CD4-positive, alpha-beta memory T cell (primary cell): Measurements from ENCODE around the gene COA5. TPM values are rescaled to one million over a fixed set of nuclear protein-coding genes. Genes with fewer than 3 reads are reported as not detected.

ENCODE experiments used
- CTCF ChIA-PET: fragments of 350-600 bp; sonication (Branson Sonifier 250); formaldehyde crosslinking; loops from one replicate; lab custom pipeline; 2021; ENCODE audit warnings: inconsistent platforms; ENCODE audit not compliant: partially characterized antibody; lab: Charles Lee
- POLR2A ChIA-PET: fragments of 350-600 bp; sonication (Branson Sonifier 250); formaldehyde crosslinking; loops from one replicate; lab custom pipeline; 2021; ENCODE audit not compliant: partially characterized antibody; lab: Charles Lee
- DNase-seq, 5 donors: peaks; one replicate each; pipeline versions ENCODE4 v3.0.0 to v3.0.0-alpha.2; 2020 to 2022; ENCODE audit warnings: mixed read lengths in 1 of 5
- H3K27ac ChIP-seq: one replicate; pipeline ENCODE4 v1.7.0; 2013; ENCODE audit warnings: low read depth, low read length
- H3K27me3 ChIP-seq: 2 replicates; pipeline ENCODE4 v1.7.0; 2013; ENCODE audit warnings: mild to moderate bottlenecking, low read length, moderate library complexity; ENCODE audit not compliant: insufficient read depth
- H3K36me3 ChIP-seq: 2 replicates; pipeline ENCODE4 v1.7.0; 2013; ENCODE audit warnings: mild to moderate bottlenecking, low read length, moderate library complexity; ENCODE audit not compliant: insufficient read depth
- H3K4me1 ChIP-seq: 2 replicates; pipeline ENCODE4 v1.7.0; 2013; ENCODE audit warnings: mild to moderate bottlenecking, low read length, moderate library complexity; ENCODE audit not compliant: insufficient read depth
- H3K4me3 ChIP-seq, 2 donors: one replicate each; pipeline ENCODE4 v1.7.0; 2013; ENCODE audit warnings: low read length in 2 of 2, mild to moderate bottlenecking in 1 of 2
- H3K9me3 ChIP-seq, 2 donors: one replicate each; pipeline ENCODE4 v1.7.0; 2013; ENCODE audit warnings: low read length in 2 of 2, control low read depth in 1 of 2; ENCODE audit not compliant: control insufficient read depth in 1 of 2
- H3K27ac Mint-ChIP-seq, 7 donors: one replicate each; pipeline ENCODE4 v1.8.0; 2020 to 2021; ENCODE audit warnings: mixed read lengths in 7 of 7, mild to moderate bottlenecking in 6 of 7, inconsistent platforms in 3 of 7, moderate library complexity in 3 of 7
- H3K27me3 Mint-ChIP-seq, 2 donors: one replicate each; pipeline ENCODE4 v1.8.0; 2020 to 2021; ENCODE audit warnings: mixed read lengths in 2 of 2
- H3K36me3 Mint-ChIP-seq, 2 donors: one replicate each; pipeline ENCODE4 v1.8.0; 2020 to 2021; ENCODE audit warnings: mixed read lengths in 2 of 2, inconsistent platforms in 1 of 2, mild to moderate bottlenecking in 1 of 2
- H3K4me1 Mint-ChIP-seq, 4 donors: one replicate each; pipeline ENCODE4 v1.8.0; 2020 to 2021; ENCODE audit warnings: mixed read lengths in 4 of 4, mild to moderate bottlenecking in 1 of 4
- H3K4me3 Mint-ChIP-seq, 8 donors: one replicate each; pipeline ENCODE4 v1.8.0; 2020 to 2021; ENCODE audit warnings: mixed read lengths in 8 of 8, mild to moderate bottlenecking in 7 of 8, moderate library complexity in 6 of 8, inconsistent platforms in 3 of 8
- H3K9me3 Mint-ChIP-seq, 8 donors: one replicate each; pipeline ENCODE4 v1.8.0; 2020 to 2021; ENCODE audit warnings: mixed read lengths in 8 of 8, mild to moderate bottlenecking in 5 of 8, inconsistent platforms in 3 of 8, moderate library complexity in 1 of 8
- intact Hi-C: fragments of 100-400 bp; cut with micrococcal nuclease; formaldehyde crosslinking; loops from one replicate; pipeline ENCODE4 v1.15.1; 2023
- polyA plus RNA-seq, 2 donors: library from polyadenylated mRNA; unstranded; fragments of 300-500 nt; fragmentation: Illumina TruSeq; gene quantifications; one replicate each; pipeline ENCODE4 v1.2.3, GENCODE V29; 2021
- total RNA-seq, 2 experiments: library from RNA; stranded (reverse); gene quantifications; one replicate each; pipeline ENCODE4 v1.2.3, GENCODE V29; 2021

COA5 gene
- total and polyA plus RNA-seq, 4 experiments from 2014 or later, result 32.4 to 52.4 (median 46.1) TPM

GRCh38 chr2:98586551-98587140 lies 21.7 kb downstream of the COA5 start:
- no peaks in the 10 kb centered on the region for H3K4me1 ChIP-seq
- no peaks in the 10 kb centered on the region for H3K9me3 ChIP-seq
- Mint-ChIP-seq H3K9me3 (no peaks in the 10 kb centered on the region), H3K4me1 (peaks cover 0 to 3% (median under 1%) of the 10 kb centered on the region in 4 donors), H3K27ac (peak overlapping the region in 5 of 7 donors; percentile 18 to 58 (median 25)), H3K4me3 (no peak overlapping the region), H3K27me3 (no peaks in the 10 kb centered on the region), H3K36me3 (peaks cover 65 to 83% of the 10 kb centered on the region in 2 donors)
- POLR2A ChIA-PET, result no interaction called here
- no peak overlapping the region for H3K4me3 ChIP-seq
- H3K27ac ChIP-seq, result no peak overlapping the region
- intact Hi-C loops, result no loop called here
- H3K27me3 ChIP-seq, result no peaks in the 10 kb centered on the region
- peaks cover 62% of the 10 kb centered on the region for H3K36me3 ChIP-seq
- no peak for DNase-seq
- CTCF ChIA-PET, result no interaction called here

DNA sequence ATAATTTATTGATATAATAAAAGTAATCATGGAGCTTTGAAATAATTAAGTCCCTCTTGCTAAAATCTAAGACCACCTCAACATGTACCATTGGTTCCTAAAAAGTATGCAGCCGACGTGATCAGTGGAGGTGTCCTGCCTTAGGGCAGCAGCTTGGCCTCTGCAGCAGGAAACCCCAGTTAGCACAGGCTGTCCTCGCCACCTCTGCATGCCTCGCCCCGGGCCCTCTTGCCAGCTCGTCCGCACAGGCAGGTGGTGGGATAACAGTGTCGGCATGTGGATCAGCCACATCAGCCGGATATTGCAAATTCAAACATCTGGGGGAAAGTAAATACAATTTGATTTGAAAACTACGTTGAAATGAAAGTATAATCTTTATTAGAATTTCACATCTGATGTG lies 22.9 kb downstream of the COA5 start:
- Mint-ChIP-seq H3K9me3 (no peaks in the 10 kb centered on the region), H3K36me3 (peaks cover 59 to 77% of the 10 kb centered on the region in 2 donors), H3K27ac (peak overlapping the region in 2 of 7 donors; percentile 12 to 72), H3K4me3 (no peak overlapping the region), H3K27me3 (no peaks in the 10 kb centered on the region), H3K4me1 (peaks cover 0 to 3% (median under 1%) of the 10 kb centered on the region in 4 donors)
- intact Hi-C loops, result loop anchor here (1.0 kb wide), 1 partner anchor 8 kb away; no protein-coding TSS in a partner anchor
- Histone ChIP-seq H3K9me3 (no peaks in the 10 kb centered on the region), H3K27ac (no peak overlapping the region), H3K4me1 (no peaks in the 10 kb centered on the region), H3K36me3 (peaks cover 68% of the 10 kb centered on the region), H3K27me3 (no peaks in the 10 kb centered on the region), H3K4me3 (no peak overlapping the region)
- CTCF ChIA-PET, result interaction anchor here (1.1 kb wide), 1 partner anchor 20 kb away, joined by 3 read pairs; no protein-coding TSS in a partner anchor
- POLR2A ChIA-PET, result interaction anchor here (0.6 kb wide), 1 partner anchor 44 kb away, joined by 3 read pairs; no protein-coding TSS in a partner anchor
- DNase-seq, result no peak

- H3K27me3 ChIP-seq, result no peaks in the 10 kb centered on the region
- no peaks in the 10 kb centered on the region for H3K9me3 ChIP-seq
- ChIA-PET POLR2A (no interaction called here), CTCF (interaction anchor here (1.0 kb wide), 1 partner anchor 15 kb away, joined by 3 read pairs; no protein-coding TSS in a partner anchor)
- Mint-ChIP-seq H3K36me3 (peaks cover 55 to 79% of the 10 kb centered on the region in 2 donors), H3K27ac (peak overlapping the region in 1 of 7 donors; percentile 75), H3K4me3 (no peak overlapping the region), H3K4me1 (peaks cover 0 to 3% (median under 1%) of the 10 kb centered on the region in 4 donors), H3K9me3 (no peaks in the 10 kb centered on the region), H3K27me3 (no peaks in the 10 kb centered on the region)
- no peaks in the 10 kb centered on the region for H3K4me1 ChIP-seq
- intact Hi-C loops, result no loop called here
- H3K27ac ChIP-seq, result no peak overlapping the region
- H3K36me3 ChIP-seq, result peaks cover 74% of the 10 kb centered on the region
- no peak overlapping the region for H3K4me3 ChIP-seq
- DNase-seq, result no peak
Measured at GRCh38 chr2:98583816-98584618, 24.3 kb downstream of the COA5 start.

- Mint-ChIP-seq H3K4me3 (no peak overlapping the region), H3K27me3 (no peaks in the 10 kb centered on the region), H3K36me3 (peaks cover 57 to 79% of the 10 kb centered on the region in 2 donors), H3K27ac (peak overlapping the region in 1 of 7 donors; percentile 58), H3K9me3 (no peaks in the 10 kb centered on the region), H3K4me1 (peaks cover 0 to 3% (median under 1%) of the 10 kb centered on the region in 4 donors)
- no peak overlapping the region for H3K4me3 ChIP-seq
- H3K9me3 ChIP-seq, result no peaks in the 10 kb centered on the region
- no peaks in the 10 kb centered on the region for H3K27me3 ChIP-seq
- ChIA-PET CTCF (interaction anchor here (1.0 kb wide), 1 partner anchor 15 kb away, joined by 3 read pairs; no protein-coding TSS in a partner anchor), POLR2A (no interaction called here)
- peaks cover 80% of the 10 kb centered on the region for H3K36me3 ChIP-seq
- no peak overlapping the region for H3K27ac ChIP-seq
- no peak for DNase-seq
- intact Hi-C loops, result no loop called here
- H3K4me1 ChIP-seq, result no peaks in the 10 kb centered on the region
Measured at GRCh38 chr2:98583276-98583675, 25.0 kb downstream of the COA5 start.

- Histone ChIP-seq H3K27me3 (no peaks in the 10 kb centered on the region), H3K27ac (no peak overlapping the region), H3K36me3 (peaks cover 81% of the 10 kb centered on the region), H3K4me1 (no peaks in the 10 kb centered on the region), H3K9me3 (no peaks in the 10 kb centered on the region), H3K4me3 (no peak overlapping the region)
- Mint-ChIP-seq H3K27ac (peak overlapping the region in 2 of 7 donors; percentile 18 to 57), H3K9me3 (no peaks in the 10 kb centered on the region), H3K4me1 (peaks cover 0 to 3% (median 1%) of the 10 kb centered on the region in 4 donors), H3K4me3 (no peak overlapping the region), H3K27me3 (no peaks in the 10 kb centered on the region), H3K36me3 (peaks cover 59 to 82% of the 10 kb centered on the region in 2 donors)
- POLR2A ChIA-PET, result no interaction called here
- intact Hi-C loops, result no loop called here
- DNase-seq, result no peak
- CTCF ChIA-PET, result no interaction called here
Measured at GRCh38 chr2:98582523-98582922, 25.8 kb downstream of the COA5 start.

GRCh38 chr2:98580656-98581284 lies 27.5 kb downstream of the COA5 start:
- ChIA-PET CTCF (interaction anchor here (1.3 to 1.8 kb wide), 2 partner anchors 12 to 167 kb away, joined by 4 to 7 read pairs; no protein-coding TSS in a partner anchor), POLR2A (no interaction called here)
- no peaks in the 10 kb centered on the region for H3K4me1 ChIP-seq
- peaks cover 64 to 79% of the 10 kb centered on the region in 2 donors for H3K36me3 Mint-ChIP-seq
- no peaks in the 10 kb centered on the region for H3K27me3 ChIP-seq
- no peaks in the 10 kb centered on the region for H3K9me3 Mint-ChIP-seq
- DNase-seq, result no peak
- no peak overlapping the region for H3K4me3 ChIP-seq
- H3K27me3 Mint-ChIP-seq, result no peaks in the 10 kb centered on the region
- H3K4me3 Mint-ChIP-seq, result no peak overlapping the region
- H3K27ac Mint-ChIP-seq, result peak overlapping the region in 4 of 7 donors; percentile 1 to 63 (median 10)
- no peak overlapping the region for H3K27ac ChIP-seq
- intact Hi-C loops, result no loop called here
- H3K9me3 ChIP-seq, result no peaks in the 10 kb centered on the region
- H3K4me1 Mint-ChIP-seq, result peaks cover 0 to 3% (median under 1%) of the 10 kb centered on the region in 4 donors
- H3K36me3 ChIP-seq, result peaks cover 86% of the 10 kb centered on the region
